ENCODE data around the gene PLCD1.

PLCD1 gene

DNA sequence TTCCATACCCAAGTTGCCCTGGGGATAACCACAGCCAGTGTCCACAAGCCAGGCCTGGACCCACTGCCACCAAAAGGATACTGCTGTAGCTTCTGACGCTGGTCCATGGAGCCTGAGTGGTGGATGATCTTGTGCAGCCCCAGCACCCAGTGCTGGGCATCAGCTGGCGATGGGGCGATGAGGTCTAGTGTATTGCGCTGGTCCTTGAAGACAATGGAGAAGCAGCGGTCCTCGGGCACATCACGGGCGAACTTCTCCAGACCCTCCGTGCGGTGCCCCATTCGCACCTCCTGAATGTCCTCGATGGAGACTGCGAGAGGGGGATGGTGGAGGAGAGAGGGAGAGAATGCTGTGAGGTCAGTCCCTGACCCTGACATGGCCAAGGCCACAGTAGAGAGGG lies 13.0 kb downstream of the PLCD1 start:
- DNase-seq: no peak

DNA sequence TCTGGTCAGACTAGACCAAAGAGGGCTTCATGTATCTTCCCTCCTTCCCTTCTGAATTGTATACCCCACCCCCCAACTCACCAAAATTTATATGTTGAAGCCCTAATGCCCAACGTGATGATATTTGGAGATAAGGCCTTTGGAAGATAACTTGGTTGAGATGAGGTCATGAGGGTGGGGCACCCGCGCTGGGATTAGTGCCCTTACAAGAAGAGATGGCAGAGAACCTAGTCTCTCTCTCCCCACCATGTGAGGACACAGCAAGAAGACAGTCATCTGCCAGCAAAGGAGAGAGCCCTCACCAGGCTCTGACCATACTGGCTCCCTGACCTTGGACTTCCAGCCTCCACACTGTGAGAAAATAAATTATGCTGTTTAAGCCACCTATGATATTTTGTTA lies 13.5 kb downstream of the PLCD1 start:
- DNase-seq: no peak

DNA sequence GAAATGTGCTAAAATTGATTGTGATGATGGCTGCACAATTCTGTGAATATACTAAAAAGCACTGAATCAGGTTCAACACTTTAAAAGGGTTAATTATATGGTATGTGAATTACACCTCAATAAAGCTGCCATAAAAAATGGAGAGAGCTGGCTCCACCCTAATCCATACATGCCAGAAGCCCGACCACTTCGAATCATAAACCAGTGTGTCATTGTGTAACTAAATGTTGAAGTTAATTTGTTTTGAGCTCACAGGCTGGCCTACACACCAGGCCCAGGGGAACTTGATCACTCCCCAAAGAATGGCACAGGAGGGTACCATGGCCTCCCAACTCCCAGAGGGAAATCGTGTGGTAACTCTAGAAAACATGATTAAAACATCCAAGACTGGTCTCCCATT lies 14.0 kb downstream of the PLCD1 start:
- DNase-seq: no peak

DNA sequence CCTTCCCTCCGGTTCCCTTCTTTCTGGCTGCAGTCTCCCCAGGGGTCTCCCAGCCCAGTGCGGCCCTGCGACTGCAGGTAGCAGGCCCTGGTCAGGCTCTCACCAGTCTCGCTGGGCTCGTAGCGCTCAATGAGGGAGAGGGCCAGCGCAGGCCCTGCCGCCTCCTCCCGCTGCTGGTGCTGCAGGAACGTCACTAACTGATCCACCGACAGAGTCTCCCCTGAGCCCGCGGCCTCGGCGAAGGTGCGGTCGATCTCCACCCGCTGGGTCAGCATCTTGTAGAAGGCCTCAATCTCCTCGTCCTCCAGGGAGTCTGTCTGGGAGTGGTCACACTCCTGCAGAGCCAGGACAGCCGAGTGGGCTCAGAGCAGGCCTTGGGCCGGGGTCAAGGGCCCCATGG lies 18.3 kb downstream of the PLCD1 start:
- no peak for DNase-seq

DNA sequence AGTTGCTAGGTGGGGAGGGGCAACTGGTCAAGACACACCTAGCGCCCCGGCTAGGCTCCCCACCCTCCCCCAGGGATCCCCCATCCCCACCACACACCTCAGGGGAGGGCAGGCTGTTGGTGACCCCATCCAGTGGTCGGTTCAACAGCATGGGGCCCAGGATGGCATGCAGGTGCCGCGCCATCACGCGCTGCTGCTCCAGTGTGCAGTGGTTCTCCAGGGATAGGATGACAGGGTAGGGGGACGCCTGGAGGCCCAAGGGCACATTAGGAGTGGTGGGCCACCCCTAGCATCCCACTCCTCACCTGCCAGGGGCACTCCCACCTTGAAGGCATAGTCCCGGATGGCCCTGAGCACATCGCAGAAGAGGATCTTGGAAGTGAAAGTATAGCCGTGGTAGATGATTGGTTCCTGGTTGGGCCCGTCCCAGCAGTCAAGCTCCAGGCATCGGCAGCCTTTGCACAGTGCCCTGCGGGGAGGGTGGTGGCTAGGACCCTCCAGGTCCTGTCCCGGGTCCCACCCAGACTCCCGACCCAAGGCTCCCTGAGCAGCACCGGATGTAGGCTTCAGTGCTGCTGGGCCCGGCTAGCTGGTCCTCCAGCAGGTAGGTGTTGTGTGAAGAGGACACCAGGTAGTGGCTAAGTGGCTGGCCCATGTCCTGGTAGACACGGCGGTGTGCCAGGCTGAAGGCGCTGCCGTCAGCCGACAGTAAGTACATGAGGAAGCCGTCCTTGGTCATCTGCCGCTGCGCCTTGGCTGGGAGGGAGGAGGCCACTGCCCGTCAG lies 19.4 kb downstream of the PLCD1 start:
- no peak for DNase-seq

DNA sequence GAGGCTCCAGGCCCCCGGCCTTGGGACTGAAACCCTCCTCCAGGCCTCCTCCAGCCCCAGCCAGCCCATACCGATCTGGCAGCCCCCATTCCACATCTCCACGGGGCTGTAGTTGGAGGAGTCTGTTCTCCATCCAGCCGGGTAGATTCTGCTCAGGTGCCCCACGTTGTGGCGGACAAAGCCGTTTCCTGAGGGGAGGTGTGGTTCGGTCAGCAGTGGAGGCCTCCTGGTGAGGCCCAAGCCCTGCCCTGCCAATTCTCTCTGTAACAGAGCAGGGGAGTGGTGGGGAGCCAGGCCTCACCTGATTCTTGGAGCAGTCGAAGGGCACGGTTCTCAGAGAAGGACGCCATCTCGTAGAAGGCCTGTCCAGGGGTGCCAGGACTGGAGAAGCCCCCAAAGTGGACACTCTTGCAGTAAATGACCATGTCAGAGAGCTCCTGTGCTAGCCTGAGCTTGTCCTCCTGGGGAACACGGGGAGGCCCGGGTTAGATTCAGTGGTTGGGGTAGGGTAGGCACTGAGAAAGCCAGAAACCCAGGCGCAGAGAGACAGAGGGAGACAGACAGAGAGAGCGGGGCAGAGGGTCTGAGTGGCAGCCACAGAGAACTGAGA lies 20.4 kb downstream of the PLCD1 start:
- DNase-seq: no peak

DNA sequence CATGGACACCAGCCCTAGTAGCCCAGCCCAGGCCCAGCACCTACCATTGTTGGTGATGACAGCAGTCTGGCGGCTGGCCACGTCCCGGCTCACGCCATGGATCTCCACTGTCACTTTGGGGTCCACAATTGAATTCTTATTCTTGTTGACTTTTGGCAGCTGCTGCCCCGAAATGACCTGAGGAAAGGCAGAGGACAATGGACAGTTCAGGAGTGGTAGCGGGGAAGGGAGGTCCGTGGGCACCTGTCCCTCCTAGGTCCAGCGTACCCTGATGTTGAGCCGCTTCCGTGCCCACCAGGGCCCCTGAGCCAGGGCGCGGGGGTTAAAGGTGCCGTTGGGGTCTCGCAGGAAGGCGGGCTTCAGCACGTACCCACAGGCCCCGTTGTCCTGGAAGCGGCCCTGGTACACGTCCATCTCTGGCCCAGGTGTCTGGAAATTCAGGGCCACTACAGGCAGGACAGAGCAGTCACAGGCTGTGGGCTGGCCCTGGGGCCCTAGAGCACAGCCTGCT lies 21.2 kb downstream of the PLCD1 start:
- no peak for DNase-seq

DNA sequence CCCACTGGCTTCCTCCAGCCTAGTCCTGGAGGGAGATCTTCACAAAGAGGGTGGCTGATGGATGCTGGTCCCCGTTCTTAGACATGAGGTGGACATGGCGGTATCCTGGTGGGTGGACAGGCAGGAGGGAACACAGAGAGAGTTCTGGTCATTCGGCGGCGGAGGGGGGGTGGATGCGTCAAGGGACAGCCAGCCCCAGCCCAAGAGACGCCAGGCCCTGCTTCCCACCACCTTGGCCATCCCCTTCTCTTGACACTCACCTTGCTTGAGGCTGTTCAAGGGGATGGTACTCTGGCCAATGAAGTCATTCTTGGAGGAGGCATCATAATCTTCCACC lies 21.7 kb downstream of the PLCD1 start:
- DNase-seq: no peak

DNA sequence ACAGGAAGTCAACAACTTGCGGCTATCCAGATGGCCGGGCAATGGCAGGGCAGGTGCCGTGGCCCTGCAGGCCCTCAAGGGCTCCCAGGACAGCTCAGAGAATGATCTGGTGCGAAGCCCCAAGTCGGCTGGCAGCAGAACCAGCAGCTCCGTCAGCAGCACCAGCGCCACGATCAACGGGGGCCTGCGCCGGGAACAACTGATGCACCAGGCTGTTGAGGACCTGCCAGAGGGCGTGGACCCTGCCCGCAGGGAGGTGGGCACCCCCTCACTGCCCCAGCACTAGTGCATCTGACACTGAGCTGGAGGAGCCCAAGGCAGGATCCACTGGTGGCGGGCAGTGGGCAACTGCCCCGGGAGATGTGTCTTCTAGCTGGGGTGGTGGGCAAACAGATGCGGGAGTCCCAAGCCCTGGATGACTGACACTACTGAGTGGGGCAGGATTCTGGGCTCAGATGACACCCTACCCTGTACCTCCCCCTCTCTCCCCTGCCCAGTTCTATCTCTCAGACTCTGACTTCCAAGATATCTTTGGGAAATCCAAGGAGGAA lies 22.9 kb downstream of the PLCD1 start:
- no peak for DNase-seq

DNA sequence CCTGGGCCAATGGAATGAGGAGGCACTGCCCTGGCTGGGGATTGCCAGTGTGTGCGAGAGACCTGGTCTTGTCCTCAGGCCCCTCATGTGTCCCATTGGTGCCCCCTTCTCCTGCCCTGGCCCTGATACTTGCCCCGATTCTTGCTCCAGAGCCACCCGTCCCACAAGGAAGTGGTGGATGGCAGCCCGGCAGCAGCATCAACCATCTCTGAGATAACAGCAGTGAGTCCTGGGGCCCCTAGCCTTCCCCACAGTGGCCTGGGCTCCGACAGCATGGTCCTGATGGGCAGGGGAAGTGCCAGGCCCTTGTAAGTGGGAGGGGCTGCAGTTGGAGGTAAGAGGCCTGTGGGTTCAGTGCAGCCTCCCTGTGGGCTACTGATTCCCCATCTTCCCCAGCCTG lies 23.4 kb downstream of the PLCD1 start:
- DNase-seq: no peak

DNA sequence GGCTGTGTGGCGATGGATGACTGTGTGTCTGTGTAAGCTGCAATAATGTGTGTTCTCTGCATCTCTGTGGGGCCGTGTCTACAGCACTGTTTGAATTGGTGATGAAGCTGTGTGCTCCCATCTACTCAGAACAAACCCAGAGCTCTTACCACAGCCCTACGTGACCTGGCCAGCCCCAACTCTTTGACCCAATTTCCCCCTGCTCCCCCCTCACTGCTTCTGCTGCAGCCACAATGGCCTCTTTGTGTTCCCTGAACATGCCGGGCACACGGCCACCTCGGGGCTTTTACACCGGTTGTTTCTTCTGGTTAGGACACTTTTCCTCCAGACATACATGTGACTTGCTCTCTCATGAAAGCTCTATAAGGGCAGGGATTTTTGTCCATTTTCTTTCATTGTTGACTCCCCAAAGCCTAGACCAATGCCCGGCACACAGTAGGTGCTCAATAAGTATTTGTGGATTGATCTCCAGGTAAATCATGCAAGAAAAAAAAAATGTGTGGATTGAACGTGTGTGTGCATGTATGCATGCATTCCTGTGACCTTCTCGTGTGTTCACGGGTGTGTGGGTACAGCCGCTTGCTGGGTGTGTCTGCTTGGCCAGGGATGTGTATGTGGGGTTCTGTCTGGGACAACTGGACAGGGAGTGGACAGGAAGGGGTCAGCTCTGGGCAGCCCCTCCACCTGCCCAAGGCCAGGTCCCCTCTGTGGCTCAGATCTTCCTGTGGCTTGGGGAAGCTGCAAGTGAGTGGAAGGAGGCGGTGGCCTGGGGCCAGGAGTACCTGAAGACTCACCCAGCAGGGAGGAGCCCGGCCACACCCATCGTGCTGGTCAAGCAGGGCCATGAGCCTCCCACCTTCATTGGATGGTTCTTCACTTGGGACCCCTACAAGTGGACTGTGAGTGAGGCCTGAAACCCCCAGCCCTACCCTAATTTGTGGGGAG lies 24.1 kb downstream of the PLCD1 start:
- DNase-seq: no peak

DNA sequence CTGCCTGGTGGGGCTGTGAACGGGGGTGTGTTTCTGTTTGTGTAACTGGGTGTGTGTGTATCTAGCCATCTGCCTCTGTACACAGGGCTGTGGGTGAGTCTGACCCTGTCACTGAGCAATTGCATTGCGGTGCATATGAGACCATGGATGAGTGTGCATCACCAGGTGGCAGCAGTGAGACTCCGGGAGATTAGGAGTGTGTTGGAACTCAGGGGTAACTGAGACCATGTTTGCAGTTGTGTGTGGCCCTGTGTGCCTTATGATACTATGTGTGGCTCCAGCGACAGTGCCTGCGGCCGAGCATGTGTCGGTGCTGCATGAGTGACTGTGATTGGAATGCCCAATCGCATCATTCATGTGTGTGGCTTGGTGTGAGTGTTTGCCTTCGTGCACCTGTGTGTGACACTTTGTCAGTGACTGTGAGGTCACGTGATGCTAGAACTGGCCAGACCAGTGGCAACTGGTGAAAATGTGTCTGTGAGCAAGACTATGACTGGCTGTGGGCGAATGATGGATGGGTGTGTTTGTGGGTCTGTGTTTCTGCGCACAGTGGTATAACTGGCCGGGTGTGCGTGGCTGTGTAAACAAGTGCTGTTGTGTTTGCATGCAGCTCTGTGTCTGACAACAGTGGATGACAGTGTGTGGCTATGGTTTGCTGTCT lies 24.9 kb downstream of the PLCD1 start:
- DNase-seq: peak; percentile 54

DNA sequence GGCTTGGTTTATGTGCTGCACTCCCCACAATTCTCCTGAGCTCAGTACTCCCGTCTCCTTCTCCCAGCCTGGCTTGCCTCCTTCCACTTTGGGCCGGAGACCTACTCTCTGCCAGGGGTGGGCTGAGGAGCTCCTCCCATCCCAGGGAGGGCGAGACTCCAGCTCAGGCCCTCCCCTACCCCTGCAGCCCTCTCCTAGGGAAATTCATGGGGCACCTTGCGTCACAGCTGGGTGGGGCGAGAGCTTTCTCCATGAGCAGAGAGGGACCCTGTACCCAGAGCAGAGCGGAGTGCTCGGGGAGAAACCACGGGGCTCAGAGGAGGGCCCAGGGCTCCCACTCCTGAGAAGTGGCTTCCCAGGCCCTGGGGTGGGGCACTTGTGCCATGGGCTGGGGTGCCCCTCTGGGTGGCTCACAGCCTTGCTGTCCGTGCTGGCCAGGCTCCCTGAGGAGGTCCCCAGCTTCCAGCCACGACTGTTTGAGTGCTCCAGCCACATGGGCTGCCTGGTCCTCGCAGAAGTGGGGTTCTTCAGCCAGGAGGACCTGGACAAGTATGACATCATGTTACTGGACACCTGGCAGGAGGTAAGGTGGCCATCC lies 25.5 kb downstream of the PLCD1 start:
- DNase-seq: no peak

DNA sequence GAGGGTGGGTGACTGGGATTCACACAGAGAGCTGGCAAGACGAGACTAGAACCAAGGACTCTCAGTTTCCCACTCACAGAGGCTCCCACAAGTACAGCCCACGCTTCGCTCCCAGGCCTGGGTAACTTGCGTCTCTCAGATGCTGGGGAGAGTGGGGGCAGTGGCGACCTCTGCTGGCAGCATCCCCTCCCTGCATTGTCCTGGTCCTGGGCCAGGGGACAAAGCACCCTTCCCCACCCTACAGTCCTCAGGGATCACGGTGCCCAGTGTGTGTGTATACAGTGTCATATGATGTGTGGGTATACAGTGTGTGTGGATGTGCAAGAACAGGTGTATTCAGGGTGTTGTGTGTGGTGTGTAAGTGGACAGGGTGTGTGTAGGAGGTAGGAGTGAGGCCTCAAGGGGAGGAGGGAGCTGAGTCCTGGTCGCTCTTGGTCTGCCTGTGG lies 26.0 kb downstream of the PLCD1 start:
- DNase-seq: peak; percentile 34

DNA sequence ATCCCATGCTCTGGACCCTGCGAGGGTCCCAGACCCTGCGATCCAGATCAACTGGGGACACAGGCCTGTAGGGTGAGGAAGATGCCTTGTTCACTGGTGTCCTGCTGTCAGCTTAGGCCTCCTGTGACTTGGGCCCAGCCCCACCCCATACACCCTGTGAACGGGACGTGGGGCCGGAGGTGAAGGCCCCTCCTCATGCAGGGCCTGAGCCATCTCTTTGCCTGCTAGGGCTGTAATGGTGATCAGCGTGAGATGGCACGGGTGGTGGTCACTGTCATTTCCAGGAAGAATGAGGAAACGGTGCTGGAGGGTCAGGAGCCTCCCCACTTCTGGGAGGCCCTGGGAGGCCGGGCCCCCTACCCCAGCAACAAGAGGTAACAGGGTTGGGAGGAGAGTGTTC lies 26.5 kb downstream of the PLCD1 start:
- no peak for DNase-seq

DNA sequence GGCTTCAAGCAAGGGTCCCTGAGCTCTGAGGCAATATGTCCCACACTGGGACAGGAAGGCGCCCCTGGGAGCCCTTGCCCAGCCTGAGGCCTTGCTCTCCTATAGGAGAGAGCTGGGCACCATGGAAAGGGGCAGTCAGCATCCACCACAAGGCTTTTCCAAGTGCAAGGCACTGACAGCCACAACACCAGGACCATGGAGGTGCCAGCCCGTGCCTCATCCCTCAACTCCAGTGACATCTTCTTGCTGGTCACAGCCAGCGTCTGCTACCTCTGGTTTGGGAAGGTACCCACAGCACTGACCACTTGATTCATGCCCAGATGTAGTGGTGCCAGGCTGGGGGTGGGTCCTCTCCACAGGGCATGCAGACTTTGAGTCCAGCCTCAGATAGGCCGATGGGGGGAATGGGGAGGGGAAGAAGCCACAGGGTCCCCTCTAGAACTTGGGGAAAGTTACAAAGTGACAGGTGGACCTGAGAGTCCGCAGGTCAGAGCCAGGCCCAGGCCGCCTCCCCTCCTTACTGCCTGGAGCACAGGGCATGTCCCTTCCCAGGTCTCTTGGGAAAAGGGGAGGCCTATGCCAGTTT lies 27.1 kb downstream of the PLCD1 start:
- no peak for DNase-seq

DNA sequence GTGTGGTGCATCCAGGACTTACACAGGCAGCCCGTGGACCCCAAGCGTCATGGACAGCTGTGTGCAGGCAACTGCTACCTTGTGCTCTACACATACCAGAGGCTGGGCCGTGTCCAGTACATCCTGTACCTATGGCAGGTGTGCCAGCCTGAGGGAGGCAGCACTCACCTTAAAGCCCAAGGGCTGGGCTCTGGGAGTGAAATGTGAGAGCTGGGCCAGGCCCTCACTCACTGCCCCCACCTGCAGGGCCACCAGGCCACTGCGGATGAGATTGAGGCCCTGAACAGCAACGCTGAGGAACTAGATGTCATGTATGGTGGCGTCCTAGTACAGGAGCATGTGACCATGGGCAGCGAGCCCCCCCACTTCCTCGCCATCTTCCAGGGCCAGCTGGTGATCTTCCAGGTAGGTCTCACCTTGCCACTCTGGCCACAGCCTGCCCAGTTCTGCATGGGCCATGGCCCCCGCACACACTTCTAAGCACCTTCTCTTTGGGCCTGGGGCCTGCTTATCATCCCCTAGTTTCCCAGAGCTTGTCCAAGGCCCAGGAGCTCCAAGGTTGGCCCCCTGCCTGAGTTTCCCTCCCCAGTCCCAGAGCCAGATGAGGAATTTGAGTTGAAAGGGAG lies 27.9 kb downstream of the PLCD1 start:
- DNase-seq: no peak

DNA sequence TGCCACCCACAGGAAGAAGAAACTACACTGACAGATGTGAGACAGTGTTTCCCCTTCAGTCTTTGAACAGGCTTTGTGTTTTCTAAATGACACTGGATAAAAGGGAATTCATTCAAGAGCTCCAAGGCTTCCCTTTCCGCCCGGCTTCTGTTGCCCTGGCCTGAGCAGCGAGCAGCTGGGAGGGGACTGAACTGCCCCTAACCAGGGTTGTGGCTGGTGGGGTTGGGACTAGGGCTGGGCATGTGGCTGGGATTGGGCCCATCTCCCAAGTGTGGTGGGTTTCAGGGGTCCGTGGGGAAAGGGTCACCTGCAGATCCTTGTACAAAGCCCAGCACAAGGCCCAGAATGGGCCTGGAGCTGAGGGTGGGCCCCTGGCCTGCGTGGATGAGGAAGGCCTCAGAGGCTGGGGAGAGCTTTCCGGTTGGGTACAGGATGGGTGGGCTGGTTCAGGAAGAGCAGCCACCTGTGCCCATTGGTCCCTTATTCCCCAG lies 28.4 kb downstream of the PLCD1 start:
- no peak for DNase-seq

DNA sequence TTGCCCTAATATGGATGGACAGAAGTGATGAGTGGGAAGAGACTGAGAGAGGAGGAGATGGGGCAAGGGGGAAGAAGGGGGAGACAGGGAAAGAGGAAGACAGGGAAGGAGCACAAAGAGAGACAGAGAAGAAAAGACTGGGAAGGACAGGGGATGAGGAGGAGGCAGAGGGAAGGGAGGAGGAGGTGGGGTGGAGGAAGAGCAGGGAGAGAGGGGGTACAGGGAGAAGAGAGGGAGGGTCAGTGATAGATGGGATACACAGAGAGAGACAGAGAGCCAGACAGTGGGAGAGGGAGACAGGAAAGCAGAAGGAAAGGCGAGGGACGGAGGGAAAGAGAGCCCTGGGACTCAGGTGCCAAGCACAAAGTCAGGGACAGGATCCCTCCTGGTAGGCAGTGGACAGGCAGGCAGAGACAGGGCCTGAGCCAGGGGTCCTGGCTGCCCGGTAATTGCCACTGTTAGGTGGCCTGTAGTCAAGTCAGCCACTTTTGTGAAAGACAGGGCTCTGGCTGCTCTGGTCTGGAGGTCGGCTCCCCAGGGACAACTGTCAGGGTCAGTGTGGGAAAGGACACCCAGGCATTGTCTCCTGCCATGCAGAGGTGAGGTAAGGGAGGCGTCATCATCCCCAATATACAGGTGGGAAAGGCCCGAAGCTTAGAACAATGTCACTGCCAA lies 29.1 kb downstream of the PLCD1 start:
- no peak for DNase-seq

DNA sequence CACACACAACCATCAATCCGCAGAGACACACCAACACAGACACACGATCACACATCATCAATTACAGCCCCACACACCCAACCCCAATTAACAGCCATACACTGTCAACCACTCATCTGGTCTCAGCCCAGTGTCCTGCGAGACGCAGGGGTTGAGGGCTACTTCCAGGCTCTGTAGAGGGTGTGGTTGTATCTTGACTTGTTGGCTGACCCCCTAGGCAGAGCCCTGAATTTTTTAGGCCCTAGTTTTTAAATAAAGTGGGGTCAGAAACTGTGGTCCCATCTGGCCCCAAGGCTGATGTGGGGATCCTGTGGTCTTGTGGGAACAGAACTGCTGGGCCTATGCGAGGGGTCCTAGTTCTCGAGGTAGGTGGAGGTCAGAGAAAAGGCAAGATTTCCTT lies 29.6 kb downstream of the PLCD1 start:
- no peak for DNase-seq

Measured in CD4-positive, alpha-beta T cell treated with Interferon gamma for 1 hour (primary cell).